Left lung (tissue), 14 donors: ENCODE measurements around the gene BCL3. TPM values are rescaled to one million over a fixed set of nuclear protein-coding genes. Genes with fewer than 3 reads are reported as not detected.

Source experiments
- ATAC-seq: fragments of 200-7000 bp; cut with Tn5 transposase; one replicate; pipeline ENCODE4 v1.9.1; 2020; ENCODE audit warnings: moderate library complexity
- DNase-seq, 4 donors: peaks; one replicate each; pipeline ENCODE4 v3.0.0-alpha.2; 2013 to 2020
- H3K27ac ChIP-seq, 2 donors: fragments of 200-600 bp; sonication (generic) in 1 of 2; one replicate each; pipeline versions ENCODE4 v1.5.0 to v1.8.0; 2020 to 2021
- H3K27me3 ChIP-seq, 2 donors: fragments of 200-600 bp; sonication (generic) in 1 of 2; one replicate each; pipeline versions ENCODE4 v1.5.0 to v1.8.0; 2020 to 2021
- H3K36me3 ChIP-seq, 2 donors: fragments of 200-600 bp; sonication (generic) in 1 of 2; one replicate each; pipeline versions ENCODE4 v1.5.0 to v1.8.0; 2020 to 2021
- H3K4me1 ChIP-seq, 2 donors: fragments of 200-600 bp; one replicate each; pipeline ENCODE4 v1.8.0; 2021
- H3K4me3 ChIP-seq, 2 donors: fragments of 200-600 bp; sonication (generic) in 1 of 2; one replicate each; pipeline versions ENCODE4 v1.5.0 to v1.8.0; 2020 to 2021; ENCODE audit warnings: mild to moderate bottlenecking in 1 of 2
- H3K9me3 ChIP-seq, 2 donors: fragments of 200-600 bp; sonication (generic) in 1 of 2; one replicate each; pipeline versions ENCODE4 v1.5.0 to v1.8.0; 2020 to 2021
- CTCF ChIP-seq, 2 donors: fragments of 200-600 bp; sonication (generic) in 1 of 2; IDR thresholded peaks; one replicate each; pipeline versions ENCODE4 v1.5.0 to v1.8.0; 2021; ENCODE audit warnings: antibody characterized with exemption in 2 of 2
- intact Hi-C, 2 donors: fragments of 100-400 bp; cut with DNase I; formaldehyde crosslinking; loops; one replicate each; pipeline versions ENCODE4 v1.11.2 to v1.14.2; 2022
- long read RNA-seq, 12 donors: library from polyadenylated mRNA in 2 of 12; unstranded in 2 of 12; transcript quantifications; one replicate each; pipeline ENCODE4 v2.0.0 and lab custom pipeline, GENCODE V29; 2019 to 2026
- polyA plus RNA-seq, 6 donors: library from polyadenylated mRNA; unstranded; fragments of 120-200 nt; gene quantifications; one replicate each; pipeline ENCODE4 v1.2.1, GENCODE V29; 2013; ENCODE audit not compliant: insufficient read length in 6 of 6
- total RNA-seq, 2 donors: library from RNA; stranded (reverse); fragmentation: NEBNext Ultra II Directional; extraction: Animal tissue kit (Norgen Biotek cat#: 25700); gene quantifications; one replicate each; pipeline ENCODE4 v1.2.1, GENCODE V29; 2021
- donor health status: DM: no; HTN: yes; CAD: no.
- donor health status: DM: no; HTN: no; CAD: no.

The BCL3 gene
- total RNA-seq (10 to 100 TPM; 48.2 to 79.9 TPM), polyA plus RNA-seq (10 to 100 TPM in 5 of 6 donors, 1 to 10 TPM in 1; 7.3 to 16.6 (median 12.9) TPM)
- long read RNA-seq, donor 1, partial matches to known transcripts, result 8 of 14 reads
- long read RNA-seq, donor 1, other reads (novel, unspliced or antisense), result 0 of 14 reads
- long read RNA-seq, donor 2, partial matches to known transcripts, result 0 of 5 reads
- long read RNA-seq, donor 2, other reads (novel, unspliced or antisense), result 0 of 5 reads
- long read RNA-seq, donor 3, partial matches to known transcripts, result 0 of 1 reads
- long read RNA-seq, donor 3, other reads (novel, unspliced or antisense), result 0 of 1 reads
- long read RNA-seq, donor 4, partial matches to known transcripts, result 0 of 2 reads
- long read RNA-seq, donor 4, other reads (novel, unspliced or antisense), result 0 of 2 reads
- long read RNA-seq, donor 5, partial matches to known transcripts, result 0 of 6 reads
- long read RNA-seq, donor 5, other reads (novel, unspliced or antisense), result 0 of 6 reads
- long read RNA-seq, donor 6, partial matches to known transcripts, result 0 of 1 reads
- long read RNA-seq, donor 6, other reads (novel, unspliced or antisense), result 0 of 1 reads
- long read RNA-seq, donor 7, partial matches to known transcripts, result 0 of 1 reads
- long read RNA-seq, donor 7, other reads (novel, unspliced or antisense), result 0 of 1 reads
- long read RNA-seq, donor 8, partial matches to known transcripts, result 0 of 4 reads
- long read RNA-seq, donor 8, other reads (novel, unspliced or antisense), result 0 of 4 reads
- long read RNA-seq, donor 9, result 0 reads
- long read RNA-seq, donor 10, partial matches to known transcripts, result 0 of 1 reads
- long read RNA-seq, donor 10, other reads (novel, unspliced or antisense), result 0 of 1 reads
- long read RNA-seq, donor 11, result 0 reads
- long read RNA-seq, donor 12, partial matches to known transcripts, result 0 of 6 reads
- long read RNA-seq, donor 12, other reads (novel, unspliced or antisense), result 0 of 6 reads

GRCh38 chr19:44748426-44749254 lies at the start of gene BCL3:
Gene BCL3 (plus strand): TSS chr19:44748708. CDS start chr19:44748791, 83 bp downstream.
- H3K4me3 ChIP-seq, result peak within 1 kb of the TSS; percentile 60 to 83
- peak; percentile 51 for ATAC-seq

GRCh38 chr19:44700547-44700946 lies 48.0 kb upstream of the BCL3 start:
- no peak overlapping the region for H3K4me3 ChIP-seq
- no peaks in the 10 kb centered on the region for H3K36me3 ChIP-seq
- intact Hi-C loops, result no loop called here
- DNase-seq (no peak), ATAC-seq (no peak)
- no peaks in the 10 kb centered on the region for H3K27me3 ChIP-seq
- H3K27ac ChIP-seq, result no peak overlapping the region
- no peak for TF ChIP-seq CTCF (IDR thresholded peaks at IDR 0.05)
- peaks cover 0 to 2% of the 10 kb centered on the region in 2 donors for H3K4me1 ChIP-seq
- no peaks in the 10 kb centered on the region for H3K9me3 ChIP-seq

More at GRCh38 chr19:44748426-44749254, at the start of gene BCL3:
- H3K4me1 ChIP-seq, result peaks cover 45 to 78% of the 10 kb centered on the region in 2 donors
- H3K27me3 ChIP-seq, result no peaks in the 10 kb centered on the region
- no peaks in the 10 kb centered on the region for H3K9me3 ChIP-seq
- intact Hi-C loops, result no loop called here
- peak within 1 kb of the TSS; percentile 93 to 97 for H3K27ac ChIP-seq
- TF ChIP-seq CTCF (IDR thresholded peaks at IDR 0.05), result no peak
- peaks cover 0 to 36% of the 10 kb centered on the region in 2 donors for H3K36me3 ChIP-seq
- peak in 2 of 4 donors; percentile 85 to 96 for DNase-seq

- H3K27ac ChIP-seq, result no peak overlapping the region
- H3K27me3 ChIP-seq, result no peaks in the 10 kb centered on the region
- intact Hi-C loops, result no loop called here
- ATAC-seq (no peak), DNase-seq (no peak)
- no peaks in the 10 kb centered on the region for H3K4me1 ChIP-seq
- no peak for TF ChIP-seq CTCF (IDR thresholded peaks at IDR 0.05)
- no peak overlapping the region for H3K4me3 ChIP-seq
- H3K9me3 ChIP-seq, result no peaks in the 10 kb centered on the region
- H3K36me3 ChIP-seq, result no peaks in the 10 kb centered on the region
These were observed 47.3 kb upstream of the BCL3 start for GRCh38 chr19:44701228-44701627.

GRCh38 chr19:44702551-44703176 lies 45.8 kb upstream of the BCL3 start:
- ATAC-seq, result no peak
- no peaks in the 10 kb centered on the region for H3K36me3 ChIP-seq
- no peak overlapping the region for H3K27ac ChIP-seq
- H3K4me1 ChIP-seq, result no peaks in the 10 kb centered on the region
- TF ChIP-seq CTCF (IDR thresholded peaks at IDR 0.05), result no peak
- H3K4me3 ChIP-seq, result no peak overlapping the region
- H3K9me3 ChIP-seq, result no peaks in the 10 kb centered on the region
- H3K27me3 ChIP-seq, result no peaks in the 10 kb centered on the region
- no peak for DNase-seq
- intact Hi-C loops, result no loop called here
